ENCODE data around the gene MAP1B. TPM values are rescaled to one million over a fixed set of nuclear protein-coding genes. Genes with fewer than 3 reads are reported as not detected.

The MAP1B gene
- total RNA-seq, 1 donor from 2014 or later = 84.4 TPM

DNA sequence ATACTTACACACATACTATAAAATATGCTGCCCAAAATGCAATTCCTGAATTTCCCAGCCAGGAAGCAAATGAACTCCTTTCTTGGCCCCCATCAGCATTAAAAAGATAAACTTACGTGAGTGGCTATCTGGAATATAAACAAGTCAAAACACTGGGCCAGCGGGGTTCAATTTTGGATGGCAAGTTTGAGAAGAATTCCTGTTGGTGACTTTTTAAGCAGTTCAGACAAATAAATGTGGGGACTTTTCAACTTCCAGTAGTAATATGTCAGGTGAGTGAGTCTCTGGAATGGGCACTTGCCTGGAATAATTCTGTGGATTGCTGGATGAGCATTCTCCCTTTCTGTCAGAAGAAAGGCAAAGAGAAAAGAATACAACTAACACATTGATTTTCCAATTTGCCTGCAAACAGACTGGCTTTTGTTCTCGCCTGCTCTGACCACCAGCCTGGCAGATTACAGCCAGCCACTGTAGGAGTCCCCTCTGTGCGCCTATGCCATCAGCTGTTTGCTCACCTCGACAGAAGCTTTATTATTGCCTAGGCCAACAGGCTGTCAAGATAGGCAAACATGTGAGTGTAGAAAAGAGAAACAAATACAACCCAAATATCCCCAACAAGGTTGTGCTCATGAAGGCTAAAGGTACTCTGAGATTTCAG lies 134.2 kb downstream of the MAP1B start:
- Histone ChIP-seq H3K9ac (no peak overlapping the region), H2AFZ (replicated peaks) (no peak overlapping the region), H3K27me3 (no peaks in the 10 kb centered on the region), H3F3A (ENCODE audit: low read depth) (peaks cover 52% of the 10 kb centered on the region), H4K20me1 (ENCODE audit: low read depth) (peaks cover 47% of the 10 kb centered on the region), H3K4me2 (peak overlapping the region; percentile 66), H3K27ac (peak overlapping the region; percentile 46), H3K9me3 (ENCODE audit: low read depth) (no peaks in the 10 kb centered on the region), H3K4me1 (peaks cover 83% of the 10 kb centered on the region), H3K4me3 (no peak overlapping the region), H3K36me3 (no peaks in the 10 kb centered on the region), H3K79me2 (ENCODE audit: low read depth) (peaks cover 46% of the 10 kb centered on the region)
- Mint-ChIP-seq H3K4me3 (no peak overlapping the region), H3K27me3 (ENCODE audit: insufficient read depth, low read depth) (no peaks in the 10 kb centered on the region), H3K4me1 (peaks cover 76% of the 10 kb centered on the region), H3K27ac (peak overlapping the region; percentile 96), H3K36me3 (peaks cover 7% of the 10 kb centered on the region), H3K9me3 (no peaks in the 10 kb centered on the region)
- TF ChIP-seq CTCF (IDR thresholded peaks at IDR 0.05) (no peak), EZH2phosphoT487 (IDR thresholded peaks at IDR 0.05) (no peak), EZH2 (IDR thresholded peaks at IDR 0.05) (no peak)
- DNase-seq (ENCODE audit: low spot score) = peak; percentile 71

- H3K27ac Mint-ChIP-seq = peak overlapping the region; percentile 96
- peaks cover 88% of the 10 kb centered on the region for H3K4me1 Mint-ChIP-seq
- TF ChIP-seq CTCF (IDR thresholded peaks at IDR 0.05) (no peak), EZH2phosphoT487 (IDR thresholded peaks at IDR 0.05) (no peak), EZH2 (IDR thresholded peaks at IDR 0.05) (no peak)
- no peaks in the 10 kb centered on the region for H3K9me3 Mint-ChIP-seq
- Histone ChIP-seq H3K4me3 (peak overlapping the region; percentile 24), H3K27ac (peak overlapping the region; percentile 20), H4K20me1 (ENCODE audit: low read depth) (peaks cover 48% of the 10 kb centered on the region), H3K27me3 (no peaks in the 10 kb centered on the region), H2AFZ (replicated peaks) (no peak overlapping the region), H3F3A (ENCODE audit: low read depth) (peaks cover 52% of the 10 kb centered on the region), H3K4me2 (peak overlapping the region; percentile 60), H3K9ac (no peak overlapping the region), H3K9me3 (ENCODE audit: low read depth) (no peaks in the 10 kb centered on the region), H3K36me3 (no peaks in the 10 kb centered on the region), H3K4me1 (peaks cover 92% of the 10 kb centered on the region), H3K79me2 (ENCODE audit: low read depth) (peaks cover 52% of the 10 kb centered on the region)
- H3K36me3 Mint-ChIP-seq = no peaks in the 10 kb centered on the region
- DNase-seq (ENCODE audit: low spot score) = peak; percentile 80
- H3K4me3 Mint-ChIP-seq = peak overlapping the region; percentile 70
- no peaks in the 10 kb centered on the region for H3K27me3 Mint-ChIP-seq (ENCODE audit: insufficient read depth, low read depth)
Measured at GRCh38 chr5:72242796-72243475, 135.7 kb downstream of the MAP1B start.

GRCh38 chr5:72243706-72244105 lies 136.4 kb downstream of the MAP1B start:
- Histone ChIP-seq H3K4me2 (peak overlapping the region; percentile 60), H2AFZ (replicated peaks) (no peak overlapping the region), H3K27ac (no peak overlapping the region), H3K4me3 (no peak overlapping the region), H3K9ac (no peak overlapping the region), H3K36me3 (no peaks in the 10 kb centered on the region), H3K27me3 (no peaks in the 10 kb centered on the region), H3K79me2 (ENCODE audit: low read depth) (peaks cover 57% of the 10 kb centered on the region), H4K20me1 (ENCODE audit: low read depth) (peaks cover 48% of the 10 kb centered on the region), H3K9me3 (ENCODE audit: low read depth) (no peaks in the 10 kb centered on the region), H3F3A (ENCODE audit: low read depth) (peaks cover 52% of the 10 kb centered on the region), H3K4me1 (peaks cover 84% of the 10 kb centered on the region)
- Mint-ChIP-seq H3K27ac (peak overlapping the region; percentile 94), H3K9me3 (no peaks in the 10 kb centered on the region), H3K4me1 (peaks cover 89% of the 10 kb centered on the region), H3K4me3 (peak overlapping the region; percentile 47), H3K27me3 (ENCODE audit: insufficient read depth, low read depth) (no peaks in the 10 kb centered on the region), H3K36me3 (no peaks in the 10 kb centered on the region)
- no peak for DNase-seq (ENCODE audit: low spot score)
- TF ChIP-seq EZH2 (IDR thresholded peaks at IDR 0.05) (no peak), EZH2phosphoT487 (IDR thresholded peaks at IDR 0.05) (no peak), CTCF (IDR thresholded peaks at IDR 0.05) (no peak)
